H1 (cell line): Measurements from ENCODE around the gene PPP1R12A. TPM values are rescaled to one million over a fixed set of nuclear protein-coding genes. Genes with fewer than 3 reads are reported as not detected.

Experiments used
- BACH1 ChIP-seq: IDR thresholded peaks from 2 replicates; pipeline ENCODE4 v1.6.1; 2012; ENCODE audit warnings: low read length, improper control_type of control experiment
- CBX8 ChIP-seq: fragments of 300-800, 300-1000 bp; sonication (generic); IDR thresholded peaks from 2 replicates; pipeline ENCODE4 v1.7.1; 2016; ENCODE audit warnings: low read depth, low read length, borderline replicate concordance
- RFX5 ChIP-seq: IDR thresholded peaks from 2 replicates; pipeline ENCODE4 v1.6.1; 2011; ENCODE audit warnings: low read depth, low read length, improper control_type of control experiment, borderline replicate concordance
- SIRT6 ChIP-seq: IDR thresholded peaks from one replicate; pipeline ENCODE4 v1.7.1; 2012; ENCODE audit warnings: low read length, inconsistent platforms
- polyA plus RNA-seq, 7 experiments: library from polyadenylated mRNA; depleted of rRNA in 3 of 7; stranded (reverse) in 5 of 7; unstranded in 2 of 7; fragments of >200 nt in 5 of 7; fragments of 200-250 nt in 2 of 7; gene quantifications; 1 replicate in 5 of 7; 2 replicates in 1 of 7; 4 replicates in 1 of 7; pipeline versions ENCODE4 v1.2.1 to v1.2.3, GENCODE V29; 2011 to 2013; ENCODE audit warnings: missing spikeins in 2 of 7, mixed read lengths in 2 of 7
- total RNA-seq: library from RNA; stranded (reverse); fragmentation: NEBNext Ultra II Directional; extraction: Animal tissue kit (Norgen Biotek cat#: 25700); gene quantifications from 2 replicates; pipeline ENCODE4 v1.2.1, GENCODE V29; 2021
- TF ChIP-seq, protein P1 (sequence below), 3 experiments: IDR thresholded peaks; 1 replicate in 2 of 3; 2 replicates in 1 of 3; pipeline versions ENCODE4 v1.5.1 to v1.6.1; 2011; ENCODE audit warnings: low read length in 3 of 3, mild to moderate bottlenecking in 3 of 3, inconsistent platforms in 2 of 3, low read depth in 1 of 3, moderate library complexity in 1 of 3; ENCODE audit not compliant: insufficient read depth in 1 of 3; ENCODE audit errors: control extremely low read depth in 1 of 3

Gene PPP1R12A
- total and polyA plus RNA-seq, 2 of the 8 experiments (the other 6 are each of a cell fraction or from before 2014, with no cell fraction given): 14.7 to 81.5 TPM

DNA sequence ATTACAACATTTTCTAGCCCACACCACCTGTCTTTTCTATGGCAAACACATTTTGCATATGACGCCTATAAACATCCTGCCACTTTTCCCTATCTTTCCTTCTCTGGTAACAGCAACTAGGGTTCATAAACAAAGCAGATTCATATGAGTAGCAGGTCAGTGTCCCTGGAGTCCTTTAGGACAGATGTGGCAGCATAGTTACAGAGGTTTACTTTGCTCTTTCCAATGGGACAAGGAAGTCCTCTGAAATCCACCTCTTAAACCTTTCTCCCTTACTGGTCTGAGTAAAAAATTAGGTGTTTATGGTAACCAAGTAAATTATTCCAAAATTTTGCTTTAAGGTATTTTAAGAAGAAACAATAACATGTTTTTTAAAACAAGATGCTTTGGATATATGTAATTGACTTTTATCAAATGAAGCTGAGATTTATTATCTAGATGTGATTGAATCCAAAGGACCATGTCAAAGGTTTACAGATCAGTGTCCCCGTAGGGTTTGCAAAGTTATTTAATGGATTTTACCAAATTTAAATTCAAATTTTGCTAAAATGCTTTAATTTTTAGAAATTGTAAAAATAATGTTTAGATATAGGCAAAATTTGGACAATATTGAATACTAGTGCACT lies 164.9 kb downstream of the PPP1R12A start (continued):
- no peak for TF ChIP-seq BACH1
- TF ChIP-seq, protein P1, sequence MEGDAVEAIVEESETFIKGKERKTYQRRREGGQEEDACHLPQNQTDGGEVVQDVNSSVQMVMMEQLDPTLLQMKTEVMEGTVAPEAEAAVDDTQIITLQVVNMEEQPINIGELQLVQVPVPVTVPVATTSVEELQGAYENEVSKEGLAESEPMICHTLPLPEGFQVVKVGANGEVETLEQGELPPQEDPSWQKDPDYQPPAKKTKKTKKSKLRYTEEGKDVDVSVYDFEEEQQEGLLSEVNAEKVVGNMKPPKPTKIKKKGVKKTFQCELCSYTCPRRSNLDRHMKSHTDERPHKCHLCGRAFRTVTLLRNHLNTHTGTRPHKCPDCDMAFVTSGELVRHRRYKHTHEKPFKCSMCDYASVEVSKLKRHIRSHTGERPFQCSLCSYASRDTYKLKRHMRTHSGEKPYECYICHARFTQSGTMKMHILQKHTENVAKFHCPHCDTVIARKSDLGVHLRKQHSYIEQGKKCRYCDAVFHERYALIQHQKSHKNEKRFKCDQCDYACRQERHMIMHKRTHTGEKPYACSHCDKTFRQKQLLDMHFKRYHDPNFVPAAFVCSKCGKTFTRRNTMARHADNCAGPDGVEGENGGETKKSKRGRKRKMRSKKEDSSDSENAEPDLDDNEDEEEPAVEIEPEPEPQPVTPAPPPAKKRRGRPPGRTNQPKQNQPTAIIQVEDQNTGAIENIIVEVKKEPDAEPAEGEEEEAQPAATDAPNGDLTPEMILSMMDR (IDR thresholded peaks at IDR 0.05; ENCODE audit: control extremely low read depth in 1 of 3, insufficient read depth in 1 of 3, low read depth in 1 of 3, low read length in 3 of 3): no peak
- TF ChIP-seq CBX8: no peak
- TF ChIP-seq RFX5: no peak
- no peak for TF ChIP-seq SIRT6
